ENCODE measurements around the gene NDUFB10.
"Not testable (repeated sequence)": the region's sequence is repeated elsewhere in the genome, so short reads cannot be mapped to it uniquely, and the experiment has no call there.

NDUFB10 gene

DNA sequence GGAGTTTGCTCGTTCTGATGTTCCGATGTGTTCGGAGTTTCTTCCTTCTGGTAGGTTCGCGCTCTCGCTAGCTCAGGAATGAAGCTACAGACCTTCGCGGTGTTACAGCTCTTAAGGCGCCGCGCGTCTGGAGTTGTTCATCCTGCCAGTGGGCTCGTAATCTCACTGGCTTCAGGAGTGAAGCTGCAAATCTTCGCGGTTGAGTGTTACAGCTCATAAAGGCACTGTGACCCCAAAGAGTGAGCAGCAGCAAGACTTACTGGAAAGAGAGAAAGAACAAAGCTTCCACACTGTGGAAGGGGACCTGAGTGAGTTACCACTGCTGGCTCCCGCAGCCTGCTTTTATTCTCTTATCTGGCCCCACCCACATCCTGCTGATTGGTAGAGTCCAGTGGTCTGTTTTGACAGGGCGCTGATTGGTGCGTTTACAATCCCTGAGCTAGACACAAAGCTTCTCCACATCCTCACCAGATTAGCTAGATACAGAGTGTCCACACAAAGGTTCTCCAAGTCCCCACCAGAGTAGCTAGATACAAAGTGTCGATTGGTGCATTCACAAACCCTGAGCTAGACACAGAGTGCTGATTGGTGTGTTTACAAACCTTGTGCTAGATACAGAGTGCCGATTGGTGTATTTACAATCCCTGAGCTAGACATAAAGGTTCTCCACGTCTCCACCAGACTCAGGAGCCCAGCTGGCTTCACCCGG, 1.8 kb upstream of the NDUFB10 start:
- H4K8ac ChIP-seq (ENCODE audit: low read depth, low read length); H3K14ac ChIP-seq (ENCODE audit: low read length); H2BK15ac ChIP-seq (ENCODE audit: low read length); H3K4ac ChIP-seq (ENCODE audit: low read length); H2BK5ac ChIP-seq (ENCODE audit: low read length); H2AFZ ChIP-seq (ENCODE audit: low read length); H3K4me1 ChIP-seq (ENCODE audit: control insufficient read depth in 2 of 2, insufficient read depth in 1 of 2, low read depth in 1 of 2, low read length in 2 of 2); H2BK12ac ChIP-seq (ENCODE audit: low read length); H3K9ac ChIP-seq (ENCODE audit: low read depth, low read length, poor library complexity); H4K91ac ChIP-seq (ENCODE audit: low read depth, low read length, poor library complexity); H2BK120ac ChIP-seq (ENCODE audit: low read depth, low read length); H2AK5ac ChIP-seq (ENCODE audit: low read depth, low read length); H3K27ac ChIP-seq (replicated peaks; ENCODE audit: low read length); H3K9me3 ChIP-seq (replicated peaks in 1 of 2; ENCODE audit: control insufficient read depth in 2 of 2, insufficient read depth in 1 of 2, low read depth in 1 of 2, low read length in 2 of 2); H3K4me3 ChIP-seq (ENCODE audit: low read length in 2 of 2); H3K18ac ChIP-seq (ENCODE audit: low read length); H3K27me3 ChIP-seq (ENCODE audit: control insufficient read depth in 3 of 3, insufficient read depth in 3 of 3, low read depth in 1 of 3, low read length in 3 of 3); DNase-seq (ENCODE audit: low spot score); H3K79me1 ChIP-seq (ENCODE audit: low read depth, low read length); H3K23ac ChIP-seq (ENCODE audit: low read depth, low read length, poor library complexity): not testable (repeated sequence)
- Histone ChIP-seq H3K4me2 (ENCODE audit: insufficient read depth, low read length, poor library complexity, severe bottlenecking) (peak overlapping the region; percentile 18), H3K36me3 (replicated peaks in 1 of 2; ENCODE audit: control insufficient read depth in 2 of 2, insufficient read depth in 2 of 2, low read length in 2 of 2) (peaks cover 9 to 20% of the 10 kb centered on the region in 2 donors)
- no CpG with 5 or more reads among the region's 22 CpGs for WGBS, 2 donors (ENCODE audit: extremely low coverage in 2 of 2, insufficient read length in 2 of 2, insufficient replicate concordance in 1 of 2)

DNA sequence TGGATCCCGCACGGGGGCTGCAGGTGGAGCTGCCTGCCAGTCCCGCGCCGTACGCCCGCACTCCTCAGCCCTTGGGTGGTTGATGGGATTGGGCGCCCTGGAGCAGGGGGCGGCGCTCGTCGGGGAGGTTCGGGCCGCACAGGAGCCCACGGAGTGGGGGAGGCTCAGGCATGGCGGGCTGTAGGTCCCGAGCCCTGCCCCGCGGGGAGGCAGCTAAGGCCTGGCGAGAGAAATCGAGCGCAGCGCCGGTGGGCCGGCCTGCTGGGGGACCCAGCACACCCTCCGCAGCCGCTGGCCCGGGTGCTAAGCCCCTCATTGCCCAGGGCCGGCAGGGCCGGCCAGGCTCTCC, 1.2 kb upstream of the NDUFB10 start:
- H3K4me2 ChIP-seq (ENCODE audit: insufficient read depth, low read length, poor library complexity, severe bottlenecking); H2AFZ ChIP-seq (ENCODE audit: low read length); H2BK12ac ChIP-seq (ENCODE audit: low read length); H4K91ac ChIP-seq (ENCODE audit: low read depth, low read length, poor library complexity); H3K23ac ChIP-seq (ENCODE audit: low read depth, low read length, poor library complexity); H2BK15ac ChIP-seq (ENCODE audit: low read length); H2BK120ac ChIP-seq (ENCODE audit: low read depth, low read length); H3K27me3 ChIP-seq (ENCODE audit: control insufficient read depth in 3 of 3, insufficient read depth in 3 of 3, low read depth in 1 of 3, low read length in 3 of 3); H3K9me3 ChIP-seq (replicated peaks in 1 of 2; ENCODE audit: control insufficient read depth in 2 of 2, insufficient read depth in 1 of 2, low read depth in 1 of 2, low read length in 2 of 2); H3K79me1 ChIP-seq (ENCODE audit: low read depth, low read length); H3K4ac ChIP-seq (ENCODE audit: low read length); H3K18ac ChIP-seq (ENCODE audit: low read length); H2BK5ac ChIP-seq (ENCODE audit: low read length); H3K27ac ChIP-seq (replicated peaks; ENCODE audit: low read length); H3K4me3 ChIP-seq (ENCODE audit: low read length in 2 of 2); H3K4me1 ChIP-seq (ENCODE audit: control insufficient read depth in 2 of 2, insufficient read depth in 1 of 2, low read depth in 1 of 2, low read length in 2 of 2); H2AK5ac ChIP-seq (ENCODE audit: low read depth, low read length); H4K8ac ChIP-seq (ENCODE audit: low read depth, low read length); DNase-seq (ENCODE audit: low spot score); H3K14ac ChIP-seq (ENCODE audit: low read length); H3K9ac ChIP-seq (ENCODE audit: low read depth, low read length, poor library complexity): not testable (repeated sequence)
- peaks cover 13 to 25% of the 10 kb centered on the region in 2 donors for H3K36me3 ChIP-seq (replicated peaks in 1 of 2; ENCODE audit: control insufficient read depth in 2 of 2, insufficient read depth in 2 of 2, low read length in 2 of 2)
- no CpG with 5 or more reads among the region's 30 CpGs for WGBS, 2 donors (ENCODE audit: extremely low coverage in 2 of 2, insufficient read length in 2 of 2, insufficient replicate concordance in 1 of 2)

DNA sequence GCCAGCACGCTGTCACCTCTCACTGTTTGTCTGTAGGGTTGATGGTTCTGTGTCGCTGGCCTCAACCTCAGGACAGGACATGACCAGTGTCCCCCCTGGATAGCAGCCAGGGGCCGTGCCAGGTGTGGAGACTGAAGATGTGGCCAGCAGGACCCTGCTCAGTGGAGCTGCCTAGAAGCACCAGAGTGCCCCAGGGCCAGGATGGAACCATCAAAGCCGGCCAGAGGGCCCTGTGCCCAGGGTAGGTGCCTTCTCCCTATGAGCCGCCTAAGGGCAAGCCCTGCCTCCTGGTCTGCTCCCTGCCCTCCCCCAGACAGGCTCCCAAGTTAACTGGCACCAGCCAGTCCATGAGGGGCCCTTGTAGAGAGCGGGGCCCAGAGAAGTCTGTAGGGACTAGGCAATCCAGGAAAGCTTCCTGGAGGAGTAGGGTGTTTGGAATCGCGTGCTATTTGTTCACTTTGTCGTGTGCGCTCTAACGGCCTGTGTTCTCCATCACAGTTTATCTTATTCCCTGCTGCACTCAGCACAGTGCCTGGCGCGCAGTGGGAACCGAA, 546 bp upstream of the NDUFB10 start:
- no peak for DNase-seq (ENCODE audit: low spot score)
- peaks cover 17 to 32% of the 10 kb centered on the region in 2 donors for H3K36me3 ChIP-seq (replicated peaks in 1 of 2; ENCODE audit: control insufficient read depth in 2 of 2, insufficient read depth in 2 of 2, low read length in 2 of 2)
- no peak overlapping the region for H2BK12ac ChIP-seq (ENCODE audit: low read length)
- H3K4me1 ChIP-seq (ENCODE audit: control insufficient read depth in 2 of 2, insufficient read depth in 1 of 2, low read depth in 1 of 2, low read length in 2 of 2): peaks cover 7 to 9% of the 10 kb centered on the region in 2 donors
- no peak overlapping the region for H4K91ac ChIP-seq (ENCODE audit: low read depth, low read length, poor library complexity)
- peak overlapping the region; percentile 70 for H4K8ac ChIP-seq (ENCODE audit: low read depth, low read length)
- H2AFZ ChIP-seq (ENCODE audit: low read length): peak overlapping the region; percentile 94
- H2BK120ac ChIP-seq (ENCODE audit: low read depth, low read length): no peak overlapping the region
- no peak overlapping the region for H3K27ac ChIP-seq (replicated peaks; ENCODE audit: low read length)
- no peak overlapping the region for H3K9ac ChIP-seq (ENCODE audit: low read depth, low read length, poor library complexity)
- H3K4me2 ChIP-seq (ENCODE audit: insufficient read depth, low read length, poor library complexity, severe bottlenecking): peak overlapping the region; percentile 45
- peak overlapping the region; percentile 47 for H3K23ac ChIP-seq (ENCODE audit: low read depth, low read length, poor library complexity)
- no CpG with 5 or more reads among the region's 14 CpGs for WGBS, 2 donors (ENCODE audit: extremely low coverage in 2 of 2, insufficient read length in 2 of 2, insufficient replicate concordance in 1 of 2)
- H2BK15ac ChIP-seq (ENCODE audit: low read length): peak overlapping the region; percentile 50
- H3K4ac ChIP-seq (ENCODE audit: low read length): peak overlapping the region; percentile 14
- peaks cover 6% of the 10 kb centered on the region for H3K79me1 ChIP-seq (ENCODE audit: low read depth, low read length)
- peak overlapping the region; percentile 85 for H2AK5ac ChIP-seq (ENCODE audit: low read depth, low read length)
- no peak overlapping the region for H3K14ac ChIP-seq (ENCODE audit: low read length)
- no peaks in the 10 kb centered on the region for H3K27me3 ChIP-seq (ENCODE audit: control insufficient read depth in 3 of 3, insufficient read depth in 3 of 3, low read depth in 1 of 3, low read length in 3 of 3)
- peak overlapping the region; percentile 81 for H3K18ac ChIP-seq (ENCODE audit: low read length)
- H3K4me3 ChIP-seq (ENCODE audit: low read length in 2 of 2): peak overlapping the region; percentile 16 to 77
- no peaks in the 10 kb centered on the region for H3K9me3 ChIP-seq (replicated peaks in 1 of 2; ENCODE audit: control insufficient read depth in 2 of 2, insufficient read depth in 1 of 2, low read depth in 1 of 2, low read length in 2 of 2)
- no peak overlapping the region for H2BK5ac ChIP-seq (ENCODE audit: low read length)

DNA sequence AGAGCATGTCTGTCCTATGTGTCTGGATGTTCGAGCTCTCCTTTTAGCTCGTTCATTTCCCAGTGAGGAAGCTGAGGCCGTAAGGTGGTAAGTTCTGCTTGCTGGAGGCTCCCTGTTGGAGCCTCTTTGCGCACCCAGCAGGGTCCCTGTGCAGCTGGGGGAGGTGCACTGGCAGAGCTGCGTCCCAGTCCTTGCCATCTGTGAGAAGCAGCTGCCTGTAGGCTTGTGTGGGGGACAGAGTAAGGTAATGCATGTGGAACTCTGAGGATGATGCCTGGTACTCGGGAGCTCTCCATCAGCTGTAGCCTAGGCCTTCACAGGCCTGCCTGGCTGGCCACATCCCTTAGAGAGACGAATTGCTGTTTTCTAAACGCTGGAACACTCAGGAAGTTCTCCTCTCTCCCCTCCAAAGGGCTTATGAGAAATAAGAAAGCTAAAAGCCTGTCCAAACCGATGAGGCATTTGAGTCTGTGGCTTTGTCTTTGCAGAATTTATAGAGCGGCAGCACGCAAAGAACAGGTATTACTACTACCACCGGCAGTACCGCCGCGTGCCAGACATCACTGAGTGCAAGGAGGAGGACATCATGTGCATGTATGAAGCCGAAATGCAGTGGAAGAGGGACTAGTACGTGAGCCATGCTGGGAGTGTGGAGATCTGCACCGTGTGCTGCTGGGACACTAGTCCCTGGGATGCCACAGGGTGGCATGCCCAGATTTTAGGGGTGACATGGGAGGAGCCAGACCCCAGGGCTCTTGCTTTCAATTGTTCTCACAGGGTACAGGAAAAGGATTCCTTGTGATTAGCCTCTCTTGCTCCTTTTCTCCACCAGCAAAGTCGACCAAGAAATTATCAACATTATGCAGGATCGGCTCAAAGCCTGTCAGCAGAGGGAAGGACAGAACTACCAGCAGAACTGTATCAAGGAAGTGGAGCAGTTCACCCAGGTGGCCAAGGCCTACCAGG, 1.6 kb downstream of the NDUFB10 start:
- H3K14ac ChIP-seq (ENCODE audit: low read length): no peak overlapping the region
- no peak for DNase-seq (ENCODE audit: low spot score)
- no peak overlapping the region for H2BK5ac ChIP-seq (ENCODE audit: low read length)
- peak overlapping the region in 1 of 2 donors; percentile 77 for H3K4me3 ChIP-seq (ENCODE audit: low read length in 2 of 2)
- H2AK5ac ChIP-seq (ENCODE audit: low read depth, low read length): no peak overlapping the region
- H3K79me1 ChIP-seq (ENCODE audit: low read depth, low read length): peaks cover 17% of the 10 kb centered on the region
- no peak overlapping the region for H3K18ac ChIP-seq (ENCODE audit: low read length)
- H2BK12ac ChIP-seq (ENCODE audit: low read length): no peak overlapping the region
- no peak overlapping the region for H3K4ac ChIP-seq (ENCODE audit: low read length)
- no peaks in the 10 kb centered on the region for H3K27me3 ChIP-seq (ENCODE audit: control insufficient read depth in 3 of 3, insufficient read depth in 3 of 3, low read depth in 1 of 3, low read length in 3 of 3)
- no peak overlapping the region for H4K91ac ChIP-seq (ENCODE audit: low read depth, low read length, poor library complexity)
- peaks cover 13 to 14% of the 10 kb centered on the region in 2 donors for H3K4me1 ChIP-seq (ENCODE audit: control insufficient read depth in 2 of 2, insufficient read depth in 1 of 2, low read depth in 1 of 2, low read length in 2 of 2)
- H2BK120ac ChIP-seq (ENCODE audit: low read depth, low read length): no peak overlapping the region
- H2AFZ ChIP-seq (ENCODE audit: low read length): no peak overlapping the region
- H3K36me3 ChIP-seq (replicated peaks in 1 of 2; ENCODE audit: control insufficient read depth in 2 of 2, insufficient read depth in 2 of 2, low read length in 2 of 2): peaks cover 18 to 36% of the 10 kb centered on the region in 2 donors
- H3K27ac ChIP-seq (replicated peaks; ENCODE audit: low read length): peak overlapping the region; percentile 18
- H2BK15ac ChIP-seq (ENCODE audit: low read length): no peak overlapping the region
- H3K4me2 ChIP-seq (ENCODE audit: insufficient read depth, low read length, poor library complexity, severe bottlenecking): no peak overlapping the region
- H4K8ac ChIP-seq (ENCODE audit: low read depth, low read length): no peak overlapping the region
- peak overlapping the region; percentile 26 for H3K23ac ChIP-seq (ENCODE audit: low read depth, low read length, poor library complexity)
- WGBS, 2 donors (ENCODE audit: extremely low coverage in 2 of 2, insufficient read length in 2 of 2, insufficient replicate concordance in 1 of 2): no CpG with 5 or more reads among the region's 20 CpGs
- peak overlapping the region; percentile 18 for H3K9ac ChIP-seq (ENCODE audit: low read depth, low read length, poor library complexity)
- no peaks in the 10 kb centered on the region for H3K9me3 ChIP-seq (replicated peaks in 1 of 2; ENCODE audit: control insufficient read depth in 2 of 2, insufficient read depth in 1 of 2, low read depth in 1 of 2, low read length in 2 of 2)
